Measurements from ENCODE around the gene IRGQ.

IRGQ gene

GRCh38 chr19:43538922-43539321 is 57.0 kb downstream of the IRGQ start:
- Histone ChIP-seq H2BK120ac (ENCODE audit: insufficient read depth, low read length, poor library complexity) (no peak overlapping the region), H2BK12ac (ENCODE audit: low read length) (no peak overlapping the region), H2BK5ac (ENCODE audit: low read depth, low read length, poor library complexity) (no peak overlapping the region), H3K36me3 (ENCODE audit: control insufficient read depth in 1 of 2, insufficient read depth in 2 of 2, low read length in 2 of 2) (peaks cover 39 to 56% of the 10 kb centered on the region in 2 experiments), H2AFZ (ENCODE audit: insufficient read depth, low read length, poor library complexity) (no peak overlapping the region), H3K14ac (ENCODE audit: low read length) (no peak overlapping the region), H2AK5ac (ENCODE audit: low read length) (no peak overlapping the region), H3K27me3 (ENCODE audit: insufficient read depth, low read length) (no peaks in the 10 kb centered on the region), H4K8ac (ENCODE audit: low read depth, low read length) (no peak overlapping the region), H3K79me2 (ENCODE audit: control insufficient read depth, insufficient read depth, low read length, poor library complexity) (no peaks in the 10 kb centered on the region), H3K4me2 (ENCODE audit: low read length) (no peak overlapping the region), H3K4ac (ENCODE audit: low read depth, low read length) (no peak overlapping the region), H4K12ac (ENCODE audit: low read depth, low read length) (no peak overlapping the region), H3K4me1 (ENCODE audit: control insufficient read depth in 1 of 2, insufficient read depth in 2 of 2, low read length in 2 of 2) (peaks cover 0 to 5% of the 10 kb centered on the region in 2 experiments), H3K27ac (ENCODE audit: low read depth, low read length) (no peak overlapping the region), H4K91ac (ENCODE audit: low read depth, low read length) (no peak overlapping the region), H3K9ac (ENCODE audit: low read length) (no peak overlapping the region), H3K79me1 (ENCODE audit: low read length) (no peaks in the 10 kb centered on the region), H3K18ac (ENCODE audit: low read length) (no peak overlapping the region), H3K23ac (ENCODE audit: low read length) (no peak overlapping the region), H3K4me3 (ENCODE audit: low read depth, low read length) (no peak overlapping the region), H3K9me3 (ENCODE audit: insufficient read depth, low read depth, low read length) (peaks cover 2% of the 10 kb centered on the region)
- no peak for DNase-seq

- Histone ChIP-seq H2BK120ac (ENCODE audit: insufficient read depth, low read length, poor library complexity) (no peak overlapping the region), H3K27ac (ENCODE audit: low read depth, low read length) (no peak overlapping the region), H3K4me1 (ENCODE audit: control insufficient read depth in 1 of 2, insufficient read depth in 2 of 2, low read length in 2 of 2) (peaks cover 4 to 12% of the 10 kb centered on the region in 2 experiments), H3K23ac (ENCODE audit: low read length) (no peak overlapping the region), H3K4me3 (ENCODE audit: low read depth, low read length) (no peak overlapping the region), H3K4me2 (ENCODE audit: low read length) (no peak overlapping the region), H4K91ac (ENCODE audit: low read depth, low read length) (no peak overlapping the region), H2BK5ac (ENCODE audit: low read depth, low read length, poor library complexity) (no peak overlapping the region), H3K9me3 (ENCODE audit: insufficient read depth, low read depth, low read length) (no peaks in the 10 kb centered on the region), H3K79me2 (ENCODE audit: control insufficient read depth, insufficient read depth, low read length, poor library complexity) (peaks cover 2% of the 10 kb centered on the region), H3K79me1 (ENCODE audit: low read length) (peaks cover 11% of the 10 kb centered on the region), H3K4ac (ENCODE audit: low read depth, low read length) (no peak overlapping the region), H3K27me3 (ENCODE audit: insufficient read depth, low read length) (no peaks in the 10 kb centered on the region), H4K8ac (ENCODE audit: low read depth, low read length) (no peak overlapping the region), H3K14ac (ENCODE audit: low read length) (no peak overlapping the region), H3K36me3 (ENCODE audit: control insufficient read depth in 1 of 2, insufficient read depth in 2 of 2, low read length in 2 of 2) (peaks cover 8 to 21% of the 10 kb centered on the region in 2 experiments), H3K9ac (ENCODE audit: low read length) (no peak overlapping the region), H2BK12ac (ENCODE audit: low read length) (no peak overlapping the region), H3K18ac (ENCODE audit: low read length) (no peak overlapping the region), H2AFZ (ENCODE audit: insufficient read depth, low read length, poor library complexity) (no peak overlapping the region), H4K12ac (ENCODE audit: low read depth, low read length) (no peak overlapping the region), H2AK5ac (ENCODE audit: low read length) (no peak overlapping the region)
- no CpG with 5 or more reads among the region's 62 CpGs for WGBS (ENCODE audit: extremely low coverage, insufficient coverage, insufficient read length)
- peak; percentile 27 to 70 for DNase-seq
Observed at GRCh38 chr19:43534816-43535761, 60.8 kb downstream of the IRGQ start.
